ENCODE measurements around the gene NELL1.

The NELL1 gene

DNA sequence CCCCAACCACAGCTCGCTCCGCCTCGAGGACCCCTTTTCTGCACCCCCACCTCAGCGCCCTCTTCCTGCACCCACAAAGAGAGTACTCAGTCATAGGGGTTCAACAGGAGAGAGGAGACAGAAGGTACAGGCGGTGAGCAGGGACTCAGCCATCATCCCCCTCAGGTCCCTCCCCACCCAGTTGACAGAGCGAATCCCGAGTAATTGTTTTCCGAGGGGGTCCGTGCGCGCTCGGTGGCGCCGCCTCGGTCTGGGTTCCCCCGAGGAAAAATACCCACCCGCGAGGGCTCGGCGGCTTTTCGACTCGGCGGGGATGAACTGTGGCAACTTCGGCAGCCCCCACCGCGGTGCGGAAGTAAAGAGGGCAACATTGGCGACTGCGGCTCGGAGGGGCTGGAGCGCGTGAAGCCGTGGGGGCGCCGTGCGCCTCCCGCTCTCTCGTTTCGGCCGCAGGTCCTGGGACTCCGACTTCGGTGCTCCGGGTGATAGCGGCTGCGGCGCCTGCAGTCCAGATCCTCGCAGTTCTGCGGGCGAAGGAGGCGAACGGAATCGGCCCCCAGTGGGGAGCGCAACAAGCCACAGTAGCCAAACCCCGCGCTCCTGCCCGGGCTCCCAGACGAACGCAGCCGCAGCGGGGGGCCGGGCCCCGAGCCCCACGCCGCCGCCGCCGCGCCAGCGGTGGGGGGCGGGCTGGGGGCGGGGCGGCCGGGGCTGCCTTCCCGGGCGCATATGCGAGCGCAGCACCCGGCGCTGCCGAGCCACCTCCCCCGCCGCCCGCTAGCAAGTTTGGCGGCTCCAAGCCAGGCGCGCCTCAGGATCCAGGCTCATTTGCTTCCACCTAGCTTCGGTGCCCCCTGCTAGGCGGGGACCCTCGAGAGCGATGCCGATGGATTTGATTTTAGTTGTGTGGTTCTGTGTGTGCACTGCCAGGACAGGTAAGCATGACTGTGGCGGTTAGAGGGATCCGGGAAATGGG, at the start of gene NELL1:
TSS of gene NELL1 (plus strand) at position 743 of the 976 bp plus-strand sequence.
- DNase-seq (ENCODE audit: low read depth): no peak
- in situ Hi-C loops (cut with HindIII; ENCODE audit: low sequenced_read_pairs): no loop called here
- H3K4me3 ChIP-seq (ENCODE audit: low read depth, low read length): no peak within 1 kb of the TSS
- no peak for TF ChIP-seq CTCF (IDR thresholded peaks at IDR 0.05; ENCODE audit: low read depth, low read length, missing control alignments)

DNA sequence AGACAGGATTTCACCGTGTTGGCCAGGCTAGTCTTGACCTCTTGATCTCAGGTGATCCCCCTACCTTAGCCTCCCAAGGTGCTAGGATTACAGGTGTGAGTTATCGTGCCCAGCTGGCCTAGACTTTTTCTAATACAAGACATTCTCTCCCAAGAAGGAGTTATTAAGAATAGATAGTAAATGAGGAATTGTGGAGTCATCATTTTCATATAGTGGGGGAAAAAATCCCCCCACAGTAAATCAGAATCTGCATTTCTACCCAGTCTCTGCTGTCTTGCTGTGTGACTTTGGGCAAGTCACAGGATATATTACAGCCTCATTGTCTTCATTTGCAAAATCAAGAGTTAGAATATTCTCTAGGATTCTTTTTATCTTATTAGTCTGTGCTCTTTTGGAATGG, 48.4 kb upstream of the NELL1 start:
- in situ Hi-C loops (cut with HindIII; ENCODE audit: low sequenced_read_pairs): no loop called here
- DNase-seq (ENCODE audit: low read depth): no peak
- TF ChIP-seq CTCF (IDR thresholded peaks at IDR 0.05; ENCODE audit: low read depth, low read length, missing control alignments): no peak
- no peak overlapping the region for H3K4me3 ChIP-seq (ENCODE audit: low read depth, low read length)

DNA sequence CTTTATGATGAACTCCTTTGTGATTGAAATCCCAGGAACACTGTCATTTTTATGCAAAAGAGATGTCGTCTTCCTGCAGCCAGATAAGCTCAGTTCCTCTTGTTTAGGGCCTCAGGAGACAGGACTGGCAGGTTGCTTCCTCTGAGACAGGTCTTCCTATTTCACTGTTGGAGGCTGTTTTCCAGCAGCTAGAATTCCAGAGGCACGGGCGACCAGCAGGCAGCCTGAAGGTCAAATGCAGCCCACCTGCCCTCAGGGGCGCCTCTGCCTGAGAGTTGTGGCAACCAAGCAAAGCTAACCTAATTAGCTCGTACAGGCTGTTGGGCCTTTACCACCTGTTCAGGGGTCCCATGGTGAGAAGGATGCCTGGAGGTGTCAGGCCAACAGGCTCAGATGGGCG, 47.7 kb upstream of the NELL1 start:
- no peak overlapping the region for H3K4me3 ChIP-seq (ENCODE audit: low read depth, low read length)
- TF ChIP-seq CTCF (IDR thresholded peaks at IDR 0.05; ENCODE audit: low read depth, low read length, missing control alignments): no peak
- in situ Hi-C loops (cut with HindIII; ENCODE audit: low sequenced_read_pairs): no loop called here
- DNase-seq (ENCODE audit: low read depth): no peak

DNA sequence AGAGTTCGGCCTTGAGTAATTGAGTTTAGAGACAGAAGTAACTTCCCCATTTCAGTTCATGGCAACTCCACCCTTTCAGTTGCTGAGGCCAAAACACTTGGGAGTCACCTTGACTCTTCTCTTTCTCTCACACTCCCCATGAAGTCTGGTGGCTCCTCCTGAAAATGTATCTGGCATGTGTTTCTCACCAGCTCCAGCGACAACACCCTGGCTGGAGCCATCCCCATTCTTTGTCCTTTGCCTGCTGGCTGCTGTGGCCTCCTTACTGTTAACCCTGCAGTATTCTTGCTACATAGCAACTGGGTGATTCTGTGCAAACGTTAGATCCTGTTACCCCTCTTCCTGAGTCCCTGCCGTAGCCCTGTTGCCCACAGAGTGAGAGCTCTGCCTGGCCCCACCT, 46.1 kb upstream of the NELL1 start:
- in situ Hi-C loops (cut with HindIII; ENCODE audit: low sequenced_read_pairs): no loop called here
- H3K4me3 ChIP-seq (ENCODE audit: low read depth, low read length): no peak overlapping the region
- no peak for TF ChIP-seq CTCF (IDR thresholded peaks at IDR 0.05; ENCODE audit: low read depth, low read length, missing control alignments)
- DNase-seq (ENCODE audit: low read depth): no peak

- H3K4me3 ChIP-seq (ENCODE audit: low read depth, low read length): no peak overlapping the region
- in situ Hi-C loops (cut with HindIII; ENCODE audit: low sequenced_read_pairs): no loop called here
Observed at GRCh38 chr11:20626279-20626678, 43.1 kb upstream of the NELL1 start.

DNA sequence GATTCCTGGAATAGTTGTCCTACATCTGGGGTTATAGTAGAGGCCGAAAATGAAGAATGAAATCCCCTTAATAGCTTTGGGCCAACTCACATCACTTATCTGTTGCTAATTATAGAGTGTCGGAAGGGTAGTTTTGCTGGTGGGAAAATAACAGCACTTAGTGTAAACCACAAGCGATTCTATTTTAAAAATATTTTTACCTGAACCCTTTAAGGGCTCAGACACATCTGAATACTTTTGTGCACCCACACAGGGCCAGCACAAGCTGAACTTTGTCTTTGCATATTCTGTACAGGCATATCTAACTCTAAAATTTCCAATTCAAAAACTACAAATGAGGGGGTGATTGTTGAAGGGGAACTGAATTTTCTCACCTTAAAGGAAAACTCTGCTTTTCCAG, 42.4 kb upstream of the NELL1 start:
- no peak for DNase-seq (ENCODE audit: low read depth)
- no peak for TF ChIP-seq CTCF (IDR thresholded peaks at IDR 0.05; ENCODE audit: low read depth, low read length, missing control alignments)
- in situ Hi-C loops (cut with HindIII; ENCODE audit: low sequenced_read_pairs): no loop called here

More at GRCh38 chr11:20626279-20626678, 43.1 kb upstream of the NELL1 start:
- DNase-seq (ENCODE audit: low read depth): no peak
- TF ChIP-seq CTCF (IDR thresholded peaks at IDR 0.05; ENCODE audit: low read depth, low read length, missing control alignments): no peak

More for the DNA sequence above, 42.4 kb upstream of the NELL1 start:
- H3K4me3 ChIP-seq (ENCODE audit: low read depth, low read length): no peak overlapping the region
